ENCODE data around the gene MGLL.

DNA sequence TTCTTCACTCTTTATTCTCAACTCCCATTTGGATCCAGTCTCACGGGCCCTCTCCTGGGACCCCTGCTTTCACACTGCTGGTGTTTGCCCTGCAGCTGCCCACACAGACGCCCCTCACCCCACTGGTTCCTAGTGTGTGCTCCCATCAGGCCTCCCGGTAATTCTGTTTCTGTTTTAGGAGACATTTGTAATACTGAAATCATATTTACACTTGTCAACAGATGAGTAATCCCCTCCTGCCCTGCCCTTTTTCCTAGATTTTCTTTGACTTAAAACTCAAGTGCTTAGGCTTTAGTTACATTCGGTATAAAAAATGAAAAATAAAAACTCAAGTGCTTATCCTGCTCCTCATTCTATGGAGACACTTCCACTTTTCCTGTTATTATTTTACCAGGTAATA is 167.9 kb downstream of the MGLL start:
- no peak for TF ChIP-seq GATA2 (IDR thresholded peaks at IDR 0.05; ENCODE audit: low read depth, low read length)
- TF ChIP-seq GATA3 (IDR thresholded peaks at IDR 0.05; ENCODE audit: low read depth, low read length): no peak
